Ascending aorta (tissue), 2 donors: ENCODE data around the gene UCK1. TPM values are rescaled to one million over a fixed set of nuclear protein-coding genes. Genes with fewer than 3 reads are reported as not detected.
A peak's percentile ranks its signal among the peaks of the same experiment; 100 is the strongest.

Source experiments
- DNase-seq, 2 donors: peaks; one replicate each; pipeline ENCODE4 v3.0.0-alpha.2; 2019; ENCODE audit warnings: low spot score in 2 of 2
- H3K27ac ChIP-seq, 2 donors: fragments of 200-600 bp; sonication (generic); one replicate each; pipeline ENCODE4 v1.5.1; 2016 to 2017; ENCODE audit warnings: mild to moderate bottlenecking in 1 of 2
- H3K27me3 ChIP-seq: fragments of 200-600 bp; sonication (generic); one replicate; pipeline ENCODE4 v1.5.1; 2017
- H3K36me3 ChIP-seq, 2 donors: fragments of 200-600 bp; sonication (generic); one replicate each; pipeline ENCODE4 v1.5.1; 2016
- H3K4me1 ChIP-seq, 2 donors: fragments of 200-600 bp; sonication (generic); one replicate each; pipeline ENCODE4 v1.5.1; 2016 to 2017; ENCODE audit warnings: mild to moderate bottlenecking in 1 of 2
- H3K4me3 ChIP-seq, 2 donors: fragments of 200-600 bp; sonication (generic); one replicate each; pipeline ENCODE4 v1.5.1; 2016 to 2017; ENCODE audit warnings: mild to moderate bottlenecking in 1 of 2
- H3K9me3 ChIP-seq, 2 donors: fragments of 200-600 bp; sonication (generic); one replicate each; pipeline ENCODE4 v1.5.1; 2016
- intact Hi-C: fragments of 100-400 bp; cut with DNase I; formaldehyde crosslinking; loops from one replicate; pipeline ENCODE4 v1.15.1; 2023
- total RNA-seq: library from RNA; depleted of rRNA; stranded (reverse); fragments of >200 nt; gene quantifications from one replicate; pipeline ENCODE4 v1.1.0, GENCODE V29; 2016
- TF ChIP-seq, protein P1 (sequence below), 3 experiments: fragments of 200-600 bp in 2 of 3; fragments of 450-650 bp in 1 of 3; sonication (generic) in 2 of 3; IDR thresholded peaks; one replicate each; pipeline ENCODE4 v1.5.1; 2016 to 2019; ENCODE audit warnings: antibody characterized with exemption in 3 of 3, mild to moderate bottlenecking in 1 of 3, moderate library complexity in 1 of 3

The UCK1 gene
- total RNA-seq, 1 donor from 2014 or later = 39.8 TPM

DNA sequence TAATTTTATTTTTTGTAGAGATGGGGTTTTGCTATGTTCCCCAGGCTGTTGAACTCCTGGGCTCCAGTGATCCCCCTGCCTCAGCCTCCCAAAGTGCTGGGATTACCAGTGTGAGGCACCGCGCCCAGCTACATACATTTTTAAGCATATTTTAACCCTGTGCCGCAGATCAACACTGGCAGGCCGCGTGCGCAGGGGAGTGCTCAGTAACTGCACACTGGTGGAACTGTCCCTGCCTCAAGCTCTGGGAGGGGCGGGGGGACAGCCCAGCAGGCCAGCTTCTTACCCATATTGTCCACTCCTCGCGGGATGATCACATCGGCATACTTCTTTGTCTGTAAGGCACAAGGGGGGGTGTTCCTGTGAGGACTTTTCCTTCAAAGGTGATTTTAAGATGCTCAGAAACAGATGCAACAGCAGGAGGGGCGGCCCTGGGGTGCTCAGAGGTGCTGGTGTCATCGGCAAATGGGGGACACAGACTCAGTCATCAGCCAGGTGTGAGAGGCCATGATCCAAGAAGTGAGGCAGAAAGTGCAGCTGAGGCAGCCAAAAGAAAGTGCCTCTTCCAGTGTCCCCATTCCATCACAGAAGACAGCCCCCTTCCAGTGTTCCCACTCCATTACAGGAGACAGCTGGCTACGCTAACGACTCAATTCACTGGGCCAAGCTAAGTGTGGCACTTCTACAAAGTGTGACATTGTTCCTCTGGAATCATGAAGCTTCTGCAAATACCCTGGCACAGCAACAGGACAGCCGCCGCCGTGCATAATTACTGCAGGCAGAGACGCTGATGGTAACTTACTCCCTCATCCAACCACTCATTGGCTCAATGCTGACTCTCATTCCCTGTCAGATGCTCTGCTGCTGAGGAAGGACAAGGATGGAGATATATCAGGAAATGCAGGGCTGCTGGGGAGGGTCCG is 5.2 kb downstream of the UCK1 start:
- H3K27me3 ChIP-seq = no peaks in the 10 kb centered on the region
- no peak overlapping the region for H3K4me3 ChIP-seq
- intact Hi-C loops = no loop called here
- no peak overlapping the region for H3K27ac ChIP-seq
- TF ChIP-seq, protein P1, sequence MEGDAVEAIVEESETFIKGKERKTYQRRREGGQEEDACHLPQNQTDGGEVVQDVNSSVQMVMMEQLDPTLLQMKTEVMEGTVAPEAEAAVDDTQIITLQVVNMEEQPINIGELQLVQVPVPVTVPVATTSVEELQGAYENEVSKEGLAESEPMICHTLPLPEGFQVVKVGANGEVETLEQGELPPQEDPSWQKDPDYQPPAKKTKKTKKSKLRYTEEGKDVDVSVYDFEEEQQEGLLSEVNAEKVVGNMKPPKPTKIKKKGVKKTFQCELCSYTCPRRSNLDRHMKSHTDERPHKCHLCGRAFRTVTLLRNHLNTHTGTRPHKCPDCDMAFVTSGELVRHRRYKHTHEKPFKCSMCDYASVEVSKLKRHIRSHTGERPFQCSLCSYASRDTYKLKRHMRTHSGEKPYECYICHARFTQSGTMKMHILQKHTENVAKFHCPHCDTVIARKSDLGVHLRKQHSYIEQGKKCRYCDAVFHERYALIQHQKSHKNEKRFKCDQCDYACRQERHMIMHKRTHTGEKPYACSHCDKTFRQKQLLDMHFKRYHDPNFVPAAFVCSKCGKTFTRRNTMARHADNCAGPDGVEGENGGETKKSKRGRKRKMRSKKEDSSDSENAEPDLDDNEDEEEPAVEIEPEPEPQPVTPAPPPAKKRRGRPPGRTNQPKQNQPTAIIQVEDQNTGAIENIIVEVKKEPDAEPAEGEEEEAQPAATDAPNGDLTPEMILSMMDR (IDR thresholded peaks at IDR 0.05) = no peak
- H3K9me3 ChIP-seq = no peaks in the 10 kb centered on the region
- DNase-seq = no peak
- H3K36me3 ChIP-seq = peaks cover 79 to 88% of the 10 kb centered on the region in 2 donors
- peaks cover 8 to 9% of the 10 kb centered on the region in 2 donors for H3K4me1 ChIP-seq

DNA sequence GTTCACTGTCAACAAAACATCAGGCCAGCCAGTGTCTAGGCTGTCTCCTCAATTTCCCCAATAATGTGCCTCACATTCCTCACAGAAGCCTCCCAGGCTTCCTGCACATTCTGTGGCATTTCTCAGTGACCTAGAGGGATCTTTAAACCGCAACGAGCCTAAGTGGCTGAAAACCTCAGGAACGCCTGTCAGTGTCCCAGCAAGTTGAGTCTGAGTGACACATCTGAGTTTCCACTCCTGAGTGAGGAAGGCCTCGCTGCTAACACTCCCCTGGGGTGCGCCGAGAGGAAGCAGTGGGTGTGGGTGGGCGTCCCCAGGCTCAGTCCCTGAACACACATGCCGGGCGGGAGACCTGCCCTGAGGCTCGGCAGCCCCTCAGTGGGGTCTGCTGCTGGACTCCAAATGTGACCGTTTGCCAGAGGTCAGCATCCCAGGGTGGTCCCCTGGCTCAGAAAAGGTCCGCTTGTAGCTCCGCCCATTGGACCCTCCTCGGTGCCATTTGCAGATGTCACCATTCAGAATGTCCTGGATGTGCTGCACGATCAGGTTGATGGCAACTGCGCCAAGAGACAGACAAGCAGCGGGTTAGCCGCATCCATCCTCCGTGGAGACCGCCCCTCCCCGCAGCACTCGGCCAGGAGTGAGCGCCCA is 6.3 kb downstream of the UCK1 start:
- Histone ChIP-seq H3K4me3 (no peak overlapping the region), H3K9me3 (no peaks in the 10 kb centered on the region), H3K27me3 (no peaks in the 10 kb centered on the region), H3K27ac (no peak overlapping the region), H3K4me1 (peaks cover 2% of the 10 kb centered on the region in 2 donors), H3K36me3 (peaks cover 84 to 97% of the 10 kb centered on the region in 2 donors)
- TF ChIP-seq, protein P1 (IDR thresholded peaks at IDR 0.05) = no peak
- DNase-seq = no peak
- intact Hi-C loops = no loop called here

DNA sequence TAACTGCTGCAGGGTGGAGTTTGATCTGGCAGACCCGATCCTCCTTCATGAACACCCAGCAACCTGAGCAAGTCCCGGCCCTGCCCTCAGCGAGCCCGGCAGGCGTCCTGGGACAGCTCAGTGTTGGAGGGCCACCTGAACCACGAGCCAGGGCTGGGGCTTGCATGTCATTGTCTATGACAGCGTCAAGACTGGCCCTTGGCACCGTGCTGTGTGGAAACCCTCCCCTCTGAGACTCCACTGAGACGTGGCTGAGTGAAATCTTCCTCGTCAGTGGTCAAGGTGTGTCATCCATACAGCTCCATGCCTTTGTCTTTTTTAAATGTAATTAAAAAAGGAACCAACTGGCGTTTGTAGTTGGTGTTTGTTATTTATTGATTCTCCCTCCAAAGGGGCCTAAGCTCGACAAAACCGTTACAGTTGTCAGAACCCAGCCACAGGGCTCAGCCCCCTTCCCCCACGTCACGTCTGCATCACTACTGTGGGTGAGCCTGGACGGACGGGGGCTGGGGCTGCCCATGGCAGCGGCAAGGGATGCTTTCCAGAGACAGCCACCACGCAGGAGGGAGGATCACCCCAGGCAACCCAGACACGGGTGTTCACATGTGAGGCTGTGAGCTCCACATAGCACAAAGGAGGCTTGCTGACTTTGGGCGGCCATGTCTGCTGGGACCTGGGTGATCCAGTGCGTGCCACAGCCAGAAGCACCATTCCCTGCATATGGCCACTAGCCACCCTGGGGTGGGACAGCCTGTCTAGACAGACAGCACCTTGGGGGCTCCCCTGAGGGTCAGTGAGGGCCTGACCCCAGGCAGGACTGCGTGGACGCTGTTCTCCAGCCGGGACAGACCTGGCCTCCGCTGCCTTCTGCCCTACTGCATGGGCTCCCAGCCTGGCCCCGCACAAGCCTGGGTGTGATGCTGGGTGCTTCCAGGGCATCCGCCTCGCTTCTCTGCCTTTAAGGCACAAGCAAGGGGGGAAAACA is 7.3 kb downstream of the UCK1 start:
- Histone ChIP-seq H3K9me3 (no peaks in the 10 kb centered on the region), H3K27ac (no peak overlapping the region), H3K36me3 (peaks cover 84 to 97% of the 10 kb centered on the region in 2 donors), H3K4me3 (no peak overlapping the region), H3K27me3 (no peaks in the 10 kb centered on the region), H3K4me1 (no peaks in the 10 kb centered on the region)
- TF ChIP-seq, protein P1 (IDR thresholded peaks at IDR 0.05) = no peak
- intact Hi-C loops = no loop called here
- peak in 1 of 2 donors; percentile 63 for DNase-seq

DNA sequence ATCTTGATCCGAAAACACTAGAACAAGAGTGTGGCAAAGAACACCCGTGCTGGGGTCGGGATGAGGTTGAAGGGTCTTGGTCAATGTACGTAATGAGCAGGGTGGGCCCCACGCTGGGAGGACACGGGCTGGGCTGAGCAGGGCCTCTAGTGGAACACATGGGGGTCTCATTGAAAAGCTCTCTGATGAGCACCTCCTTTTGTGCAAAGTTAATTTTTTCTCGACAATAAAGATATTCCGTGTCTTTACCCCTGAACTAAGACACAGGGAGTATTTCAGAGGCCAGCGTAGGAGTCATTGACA is 8.0 kb downstream of the UCK1 start:
- intact Hi-C loops = no loop called here
- peaks cover 84 to 97% of the 10 kb centered on the region in 2 donors for H3K36me3 ChIP-seq
- TF ChIP-seq, protein P1 (IDR thresholded peaks at IDR 0.05) = no peak
- H3K27ac ChIP-seq = no peak overlapping the region
- no peak overlapping the region for H3K4me3 ChIP-seq
- H3K27me3 ChIP-seq = no peaks in the 10 kb centered on the region
- H3K4me1 ChIP-seq = no peaks in the 10 kb centered on the region
- DNase-seq = no peak
- no peaks in the 10 kb centered on the region for H3K9me3 ChIP-seq
